ENCODE measurements around the gene PIGN. TPM values are rescaled to one million over a fixed set of nuclear protein-coding genes. Genes with fewer than 3 reads are reported as not detected.

PIGN gene
- total RNA-seq, 1 experiment from 2014 or later, result 32.9 TPM

- in situ Hi-C loops (cut with HindIII; ENCODE audit: low pct_unique_long_range_greater_than_20kb, low sequenced_read_pairs), result no loop called here
- DNase-seq (ENCODE audit: low read depth, low spot score), result no peak
Measured at GRCh38 chr18:61998335-61998734, 188.5 kb downstream of the PIGN start.

GRCh38 chr18:61995618-61996017, 191.2 kb downstream of the PIGN start:
- in situ Hi-C loops (cut with HindIII; ENCODE audit: low pct_unique_long_range_greater_than_20kb, low sequenced_read_pairs), result no loop called here
- DNase-seq (ENCODE audit: low read depth, low spot score), result no peak

GRCh38 chr18:61993831-61994230, 193.0 kb downstream of the PIGN start:
- in situ Hi-C loops (cut with HindIII; ENCODE audit: low pct_unique_long_range_greater_than_20kb, low sequenced_read_pairs), result no loop called here
- no peak for DNase-seq (ENCODE audit: low read depth, low spot score)

- in situ Hi-C loops (cut with HindIII; ENCODE audit: low pct_unique_long_range_greater_than_20kb, low sequenced_read_pairs), result no loop called here
- no peak for DNase-seq (ENCODE audit: low read depth, low spot score)
Measured at GRCh38 chr18:61992923-61993322, 193.9 kb downstream of the PIGN start.

DNA sequence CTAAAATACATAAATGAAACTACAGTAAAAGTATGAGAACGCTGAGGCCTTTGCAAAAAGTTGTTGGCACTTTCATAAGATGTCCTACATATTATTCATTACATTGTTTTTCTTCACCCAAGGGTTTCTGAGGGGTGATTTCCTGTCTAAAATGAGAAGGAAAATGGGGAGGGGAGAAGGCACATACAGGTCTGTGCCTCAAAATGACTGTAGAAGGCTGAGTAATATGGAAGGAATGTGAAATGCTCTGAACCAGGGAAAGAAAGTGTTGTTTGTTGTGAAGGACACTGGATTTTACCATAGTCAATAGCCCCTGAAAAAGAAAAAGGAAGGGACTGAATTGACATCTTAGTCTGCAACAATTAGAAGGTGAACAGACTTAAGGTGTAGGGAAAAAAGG, 194.6 kb downstream of the PIGN start:
- in situ Hi-C loops (cut with HindIII; ENCODE audit: low pct_unique_long_range_greater_than_20kb, low sequenced_read_pairs), result no loop called here
- DNase-seq (ENCODE audit: low read depth, low spot score), result no peak

GRCh38 chr18:61991836-61992235, 195.0 kb downstream of the PIGN start:
- DNase-seq (ENCODE audit: low read depth, low spot score), result no peak
- in situ Hi-C loops (cut with HindIII; ENCODE audit: low pct_unique_long_range_greater_than_20kb, low sequenced_read_pairs), result no loop called here

GRCh38 chr18:61991201-61991600, 195.7 kb downstream of the PIGN start:
- in situ Hi-C loops (cut with HindIII; ENCODE audit: low pct_unique_long_range_greater_than_20kb, low sequenced_read_pairs), result no loop called here

More at GRCh38 chr18:61991201-61991600, 195.7 kb downstream of the PIGN start:
- DNase-seq (ENCODE audit: low read depth, low spot score), result no peak

Other genes starting within 250 kb of the PIGN start
- gene RELCH, start 199 bp upstream of the PIGN start, total RNA-seq (2014; rRNA removed; shearing (Covaris generic)), result 16.7 and 31.0 TPM in 2 replicates
- gene TNFRSF11A, start 138.3 kb upstream of the PIGN start, total RNA-seq (2014; rRNA removed; shearing (Covaris generic)), result 2.1 and 3.0 TPM in 2 replicates

Measured in SK-MEL-5 (cell line).